ENCODE measurements around the gene SPRED3.

SPRED3 gene

DNA sequence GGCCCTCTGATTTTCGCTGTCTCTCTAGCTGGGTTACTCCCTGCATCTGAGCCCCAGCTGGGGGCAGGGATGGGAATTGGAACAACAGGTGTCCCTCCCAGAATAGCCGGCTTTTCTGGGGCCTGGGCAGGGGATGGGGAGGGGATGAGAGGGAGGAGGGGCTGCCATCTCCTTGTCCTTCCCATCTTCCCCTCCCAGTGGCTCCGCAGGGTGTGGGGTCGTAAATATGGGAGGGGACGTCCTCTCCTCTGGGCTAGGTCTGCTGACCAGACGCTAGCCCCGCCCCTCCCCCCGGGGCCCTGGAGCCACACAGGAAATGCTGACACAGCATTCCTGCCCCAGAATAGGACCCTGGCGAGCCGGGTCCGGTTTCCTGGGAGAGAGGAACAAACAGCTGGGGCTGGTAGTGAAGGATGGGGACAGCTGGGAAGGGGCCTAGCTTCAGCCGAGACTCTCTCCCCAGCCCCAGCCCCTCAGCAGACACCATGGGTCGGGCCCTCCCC is 46.1 kb downstream of the SPRED3 start:
- TF ChIP-seq, protein P1, sequence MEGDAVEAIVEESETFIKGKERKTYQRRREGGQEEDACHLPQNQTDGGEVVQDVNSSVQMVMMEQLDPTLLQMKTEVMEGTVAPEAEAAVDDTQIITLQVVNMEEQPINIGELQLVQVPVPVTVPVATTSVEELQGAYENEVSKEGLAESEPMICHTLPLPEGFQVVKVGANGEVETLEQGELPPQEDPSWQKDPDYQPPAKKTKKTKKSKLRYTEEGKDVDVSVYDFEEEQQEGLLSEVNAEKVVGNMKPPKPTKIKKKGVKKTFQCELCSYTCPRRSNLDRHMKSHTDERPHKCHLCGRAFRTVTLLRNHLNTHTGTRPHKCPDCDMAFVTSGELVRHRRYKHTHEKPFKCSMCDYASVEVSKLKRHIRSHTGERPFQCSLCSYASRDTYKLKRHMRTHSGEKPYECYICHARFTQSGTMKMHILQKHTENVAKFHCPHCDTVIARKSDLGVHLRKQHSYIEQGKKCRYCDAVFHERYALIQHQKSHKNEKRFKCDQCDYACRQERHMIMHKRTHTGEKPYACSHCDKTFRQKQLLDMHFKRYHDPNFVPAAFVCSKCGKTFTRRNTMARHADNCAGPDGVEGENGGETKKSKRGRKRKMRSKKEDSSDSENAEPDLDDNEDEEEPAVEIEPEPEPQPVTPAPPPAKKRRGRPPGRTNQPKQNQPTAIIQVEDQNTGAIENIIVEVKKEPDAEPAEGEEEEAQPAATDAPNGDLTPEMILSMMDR (conservative IDR thresholded peaks at IDR 0.05) = no peak
- H3K27ac ChIP-seq = no peak overlapping the region

DNA sequence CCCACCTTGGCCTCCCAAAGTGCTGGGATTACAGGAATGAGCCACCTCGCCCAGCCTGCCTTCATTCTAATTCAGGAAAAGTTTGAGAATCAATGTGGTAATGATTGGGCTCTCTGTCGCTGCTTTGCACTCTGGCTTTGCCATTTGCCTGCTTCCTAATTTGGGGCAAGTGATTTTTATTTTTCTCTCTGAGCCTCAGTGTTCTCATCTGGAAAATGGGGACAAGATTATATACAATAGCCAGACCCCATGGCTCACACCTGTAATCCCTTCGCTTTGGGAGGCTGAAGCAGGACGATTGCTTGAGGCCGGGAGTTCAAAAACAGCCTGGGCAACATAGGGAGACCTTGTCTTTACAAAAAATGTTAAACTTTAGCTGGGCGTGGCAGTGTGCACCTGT is 48.8 kb downstream of the SPRED3 start:
- no peak overlapping the region for H3K27ac ChIP-seq
- TF ChIP-seq, protein P1 (conservative IDR thresholded peaks at IDR 0.05) = no peak

DNA sequence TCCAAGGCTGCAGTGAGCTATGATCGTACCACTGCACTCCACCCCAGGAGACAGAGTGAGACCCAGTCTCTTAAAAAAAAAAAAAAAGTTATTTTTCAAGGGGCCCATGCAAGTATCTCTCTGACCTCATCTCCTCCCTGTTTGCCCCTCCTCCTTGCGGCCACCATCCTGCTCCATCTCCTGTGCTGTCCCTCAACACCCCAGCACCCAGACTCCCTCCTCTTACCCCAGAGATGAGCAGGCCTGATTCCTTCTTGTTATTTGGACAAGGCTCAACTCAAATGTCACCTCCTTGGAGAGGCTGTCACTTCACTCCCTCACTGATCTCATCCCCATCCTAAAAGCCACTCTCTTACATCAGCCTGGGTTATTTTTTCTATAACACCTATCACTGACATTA is 49.4 kb downstream of the SPRED3 start:
- no peak overlapping the region for H3K27ac ChIP-seq
- TF ChIP-seq, protein P1 (conservative IDR thresholded peaks at IDR 0.05) = no peak

DNA sequence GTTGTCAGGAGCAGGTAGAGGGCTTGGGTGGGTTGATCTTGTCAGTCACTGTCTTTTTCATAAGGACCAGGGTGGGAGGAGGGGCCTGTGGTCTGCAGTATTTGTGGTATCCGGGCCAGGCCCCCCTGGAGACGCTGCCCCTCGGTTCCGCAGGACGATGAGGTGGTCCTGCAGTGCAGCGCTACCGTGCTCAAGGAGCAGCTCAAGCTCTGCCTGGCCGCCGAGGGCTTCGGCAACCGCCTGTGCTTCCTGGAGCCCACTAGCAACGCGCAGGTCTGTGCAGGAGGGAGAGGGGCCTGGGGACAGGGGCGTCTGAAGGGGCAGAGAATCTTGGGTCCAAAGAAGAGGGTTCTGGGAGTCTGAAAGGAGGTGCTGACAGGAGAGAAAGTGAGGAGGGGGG is 52.1 kb downstream of the SPRED3 start:
- no peak overlapping the region for H3K27ac ChIP-seq
- TF ChIP-seq, protein P1 (conservative IDR thresholded peaks at IDR 0.05) = no peak

DNA sequence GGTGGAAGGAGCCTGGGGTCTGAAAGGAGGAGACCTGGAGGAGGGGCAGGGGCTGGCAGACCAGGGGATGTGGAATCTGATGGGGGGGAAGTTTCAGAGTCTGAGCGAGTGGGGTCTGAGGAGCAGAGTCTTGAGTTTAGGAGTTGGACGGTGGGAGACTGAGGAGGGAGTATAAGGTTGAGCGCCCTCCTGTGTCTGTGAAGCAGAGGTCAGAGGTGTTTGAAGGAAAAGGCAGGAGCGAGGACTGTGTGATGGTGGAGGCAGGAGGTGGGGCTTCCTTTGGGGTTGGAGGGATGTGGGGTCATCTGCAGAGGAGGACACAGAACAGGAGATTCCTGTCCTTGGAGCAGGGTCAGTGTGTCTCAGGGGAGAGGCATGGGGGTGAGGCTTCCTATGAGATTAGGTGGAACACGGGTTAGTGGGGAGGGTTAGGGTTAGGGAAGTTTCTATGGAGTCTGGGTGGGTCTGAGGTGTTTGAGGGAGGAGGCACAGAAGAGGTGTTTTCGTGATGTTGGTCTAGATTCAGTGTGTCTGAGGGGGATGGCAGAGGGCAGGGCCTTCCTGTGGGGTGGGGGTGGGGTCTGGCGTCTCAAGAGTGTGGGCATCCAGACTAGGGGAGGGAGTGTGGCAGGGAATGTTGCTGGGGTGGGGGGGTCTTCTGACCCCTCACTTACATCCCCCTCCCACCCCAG is 53.3 kb downstream of the SPRED3 start:
- TF ChIP-seq, protein P1 (conservative IDR thresholded peaks at IDR 0.05) = no peak
- no peak overlapping the region for H3K27ac ChIP-seq

DNA sequence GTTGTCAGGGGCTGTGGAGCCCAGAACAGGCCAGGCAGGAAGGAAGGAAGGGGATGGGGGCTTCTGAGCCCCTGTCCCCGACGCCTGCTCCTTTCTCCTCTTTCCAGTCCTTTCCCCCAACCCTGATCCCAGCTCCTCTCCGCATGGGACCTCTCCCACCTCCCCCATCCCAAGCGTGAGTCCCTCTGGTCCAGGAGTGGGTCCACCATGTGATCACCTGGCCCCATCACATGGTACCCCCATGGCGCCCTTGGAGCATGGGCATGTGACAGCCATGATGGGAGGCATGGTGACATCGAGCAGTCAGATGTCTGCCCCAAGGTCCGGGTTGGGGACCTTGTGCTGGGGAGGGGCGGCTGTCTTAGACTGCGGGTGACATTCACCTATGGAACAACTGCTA is 54.2 kb downstream of the SPRED3 start:
- TF ChIP-seq, protein P1 (conservative IDR thresholded peaks at IDR 0.05) = no peak

DNA sequence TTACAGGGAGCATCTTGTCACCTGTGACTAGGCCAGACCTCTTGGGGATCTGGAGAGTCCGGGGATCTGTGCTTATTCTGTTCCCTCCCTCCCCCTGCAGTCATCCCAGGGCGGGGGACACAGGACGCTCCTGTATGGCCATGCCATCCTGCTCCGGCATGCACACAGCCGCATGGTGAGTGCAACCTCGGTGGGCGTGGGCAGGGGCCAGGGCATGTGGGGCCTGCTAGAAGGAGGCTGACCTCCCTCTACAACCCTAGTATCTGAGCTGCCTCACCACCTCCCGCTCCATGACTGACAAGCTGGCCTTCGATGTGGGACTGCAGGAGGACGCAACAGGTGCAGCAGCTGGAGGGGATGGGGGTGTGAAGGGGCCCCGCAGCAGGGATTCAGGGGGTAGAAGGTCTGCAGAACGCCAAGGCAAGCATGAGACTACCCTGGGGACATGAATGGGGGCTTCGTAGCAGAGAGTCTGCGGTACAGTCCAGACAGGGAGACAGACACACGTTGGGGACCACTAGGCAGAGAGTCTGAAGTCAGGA is 55.0 kb downstream of the SPRED3 start:
- no peak overlapping the region for H3K27ac ChIP-seq
- TF ChIP-seq, protein P1 (conservative IDR thresholded peaks at IDR 0.05) = no peak

More for the DNA sequence above, 54.2 kb downstream of the SPRED3 start:
- H3K27ac ChIP-seq = no peak overlapping the region
